Mesendoderm (in vitro differentiated cells): ENCODE results near the gene RRAS2.

ENCODE experiments used
- DNase-seq: peaks from one replicate; pipeline ENCODE4 v3.0.0; 2013
- H2AK5ac ChIP-seq: 2 replicates; pipeline ENCODE4 v1.6.1; 2013; ENCODE audit warnings: low read length, inconsistent platforms
- H2BK120ac ChIP-seq: 2 replicates; pipeline ENCODE4 v1.6.1; 2013; ENCODE audit warnings: low read depth, mild to moderate bottlenecking, low read length, moderate library complexity, mixed read lengths
- H2BK15ac ChIP-seq: replicated peaks from 2 replicates; pipeline ENCODE4 v1.6.1; 2013; ENCODE audit warnings: low read depth, mild to moderate bottlenecking, moderate library complexity
- H2BK5ac ChIP-seq: 2 replicates; pipeline ENCODE4 v1.6.1; 2013; ENCODE audit warnings: low read length, inconsistent platforms
- H3K18ac ChIP-seq: 2 replicates; pipeline ENCODE4 v1.6.1; 2013; ENCODE audit warnings: mild to moderate bottlenecking, low read length, mixed read lengths
- H3K23ac ChIP-seq: one replicate; pipeline ENCODE4 v1.6.1; 2013; ENCODE audit warnings: low read length
- H3K27ac ChIP-seq: 2 replicates; pipeline ENCODE4 v1.5.1; 2013; ENCODE audit warnings: low read depth, mild to moderate bottlenecking, inconsistent platforms, low read length, moderate library complexity
- H3K27me3 ChIP-seq: 2 replicates; pipeline ENCODE4 v1.6.1; 2013; ENCODE audit warnings: low read length, control low read depth, mild to moderate bottlenecking, inconsistent platforms; ENCODE audit not compliant: insufficient read depth, poor library complexity
- H3K36me3 ChIP-seq: 2 replicates; pipeline ENCODE4 v1.6.1; 2013; ENCODE audit warnings: low read length, inconsistent platforms; ENCODE audit not compliant: control insufficient read depth, insufficient read depth
- H3K4ac ChIP-seq: one replicate; pipeline ENCODE4 v1.6.1; 2013; ENCODE audit warnings: low read depth, mild to moderate bottlenecking, low read length, moderate library complexity
- H3K4me1 ChIP-seq: 2 replicates; pipeline ENCODE4 v1.6.1; 2013; ENCODE audit warnings: low read depth, low read length, inconsistent platforms; ENCODE audit not compliant: control insufficient read depth
- H3K4me2 ChIP-seq: 2 replicates; pipeline ENCODE4 v1.6.1; 2013; ENCODE audit warnings: low read length
- H3K4me3 ChIP-seq: 2 replicates; pipeline ENCODE4 v1.5.1; 2013; ENCODE audit warnings: mild to moderate bottlenecking, low read length
- H3K56ac ChIP-seq: one replicate; pipeline ENCODE4 v1.6.1; 2013; ENCODE audit warnings: low read length
- H3K79me1 ChIP-seq: 2 replicates; pipeline ENCODE4 v1.6.1; 2013; ENCODE audit warnings: low read length, inconsistent platforms
- H3K79me2 ChIP-seq: 2 replicates; pipeline ENCODE4 v1.6.1; 2013; ENCODE audit warnings: mild to moderate bottlenecking, low read length; ENCODE audit not compliant: control insufficient read depth, insufficient read depth
- H3K9ac ChIP-seq: 2 replicates; pipeline ENCODE4 v1.6.1; 2013; ENCODE audit warnings: low read length, inconsistent platforms
- H4K5ac ChIP-seq: one replicate; pipeline ENCODE4 v1.6.1; 2013; ENCODE audit warnings: low read length
- H4K8ac ChIP-seq: one replicate; pipeline ENCODE4 v1.6.1; 2013; ENCODE audit warnings: low read depth, mild to moderate bottlenecking, control low read depth, low read length, moderate library complexity
- WGBS: extraction: QIAGEN DNeasy Blood & Tissue Kit; methylation state at CpG from one replicate; pipeline ENCODE4 v1.1.7; 2013; ENCODE audit warnings: low lambda C conversion rate, missing lambda C conversion rate; ENCODE audit not compliant: insufficient coverage; ENCODE audit errors: extremely low coverage; 5-methylcytosine and 5-hydroxymethylcytosine counted together

RRAS2 gene

DNA sequence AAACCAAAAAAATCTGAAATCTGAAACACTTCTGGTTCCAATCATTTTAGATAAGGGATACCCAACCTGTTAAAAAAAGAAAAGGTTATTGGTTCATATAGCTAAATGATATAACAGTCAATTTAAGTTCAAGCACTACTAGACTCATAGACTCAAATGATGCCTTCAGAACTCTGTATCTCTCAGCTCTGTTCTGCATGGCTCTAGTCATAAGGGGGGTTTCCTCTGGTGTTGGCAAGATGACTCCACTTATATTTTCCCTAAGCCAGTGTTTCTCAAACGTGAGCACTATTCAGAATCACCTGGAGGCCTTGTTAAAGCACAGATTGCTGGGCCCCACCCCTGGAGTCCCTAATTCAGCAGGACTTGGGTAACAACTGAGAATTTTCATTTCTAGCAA is 11.5 kb upstream of the RRAS2 start:
- no peak overlapping the region for H3K9ac ChIP-seq
- no peak overlapping the region for H2BK120ac ChIP-seq
- no peaks in the 10 kb centered on the region for H3K27me3 ChIP-seq
- H3K27ac ChIP-seq, result no peak overlapping the region
- H2BK15ac ChIP-seq, result no peak overlapping the region
- H3K79me2 ChIP-seq, result no peaks in the 10 kb centered on the region
- H3K4me2 ChIP-seq, result no peak overlapping the region
- peak overlapping the region; percentile 16 for H3K4ac ChIP-seq
- H3K18ac ChIP-seq, result no peak overlapping the region
- H3K4me3 ChIP-seq, result no peak overlapping the region
- DNase-seq, result no peak
- peaks cover 6% of the 10 kb centered on the region for H3K4me1 ChIP-seq
- H2BK5ac ChIP-seq, result no peak overlapping the region
- WGBS, result no CpG with 5 or more reads among the region's 1 CpG
- H3K36me3 ChIP-seq, result no peaks in the 10 kb centered on the region
- H3K56ac ChIP-seq, result no peak overlapping the region
- H4K8ac ChIP-seq, result no peak overlapping the region
- H4K5ac ChIP-seq, result no peak overlapping the region
- no peak overlapping the region for H3K23ac ChIP-seq
- H2AK5ac ChIP-seq, result no peak overlapping the region
- no peaks in the 10 kb centered on the region for H3K79me1 ChIP-seq

DNA sequence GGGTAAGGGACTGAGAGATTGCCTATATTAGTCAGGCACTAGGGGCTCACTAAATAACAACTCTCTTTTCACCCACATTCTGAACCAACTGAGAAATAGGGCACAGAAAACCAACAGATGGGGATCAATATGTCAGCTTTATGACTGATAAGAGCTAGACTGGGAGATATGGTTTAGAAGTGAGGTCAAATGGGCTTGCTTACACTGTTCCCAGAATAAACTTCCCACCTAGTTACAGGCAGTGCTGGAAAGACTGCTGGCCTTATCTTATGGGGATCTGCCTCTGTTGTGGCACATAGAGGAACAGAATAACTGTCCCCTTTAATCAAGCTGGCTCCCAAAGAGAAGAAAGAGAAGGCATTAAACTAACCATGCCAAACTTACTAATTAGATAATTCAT is 10.6 kb upstream of the RRAS2 start:
- H2BK5ac ChIP-seq, result no peak overlapping the region
- H4K5ac ChIP-seq, result no peak overlapping the region
- H3K79me1 ChIP-seq, result no peaks in the 10 kb centered on the region
- no peak overlapping the region for H2AK5ac ChIP-seq
- H3K4me3 ChIP-seq, result no peak overlapping the region
- no peak overlapping the region for H3K23ac ChIP-seq
- no peak overlapping the region for H4K8ac ChIP-seq
- H2BK15ac ChIP-seq, result no peak overlapping the region
- no peak overlapping the region for H2BK120ac ChIP-seq
- no peak overlapping the region for H3K4ac ChIP-seq
- no peak overlapping the region for H3K27ac ChIP-seq
- peaks cover 6% of the 10 kb centered on the region for H3K4me1 ChIP-seq
- DNase-seq, result peak; percentile 40
- no peaks in the 10 kb centered on the region for H3K36me3 ChIP-seq
- no peak overlapping the region for H3K18ac ChIP-seq
- no peaks in the 10 kb centered on the region for H3K27me3 ChIP-seq
- H3K79me2 ChIP-seq, result no peaks in the 10 kb centered on the region
- H3K56ac ChIP-seq, result no peak overlapping the region
- H3K9ac ChIP-seq, result no peak overlapping the region
- no peak overlapping the region for H3K4me2 ChIP-seq

GRCh38 chr11:14366936-14367335 is 8.0 kb upstream of the RRAS2 start:
- no peaks in the 10 kb centered on the region for H3K79me2 ChIP-seq
- no peak overlapping the region for H3K23ac ChIP-seq
- no peak overlapping the region for H2BK15ac ChIP-seq
- H2BK120ac ChIP-seq, result no peak overlapping the region
- no peak overlapping the region for H3K4me2 ChIP-seq
- no peak overlapping the region for H3K27ac ChIP-seq
- H2BK5ac ChIP-seq, result no peak overlapping the region
- H4K8ac ChIP-seq, result no peak overlapping the region
- no peak overlapping the region for H2AK5ac ChIP-seq
- no peak overlapping the region for H3K9ac ChIP-seq
- H3K4me1 ChIP-seq, result peaks cover 4% of the 10 kb centered on the region
- H3K27me3 ChIP-seq, result no peaks in the 10 kb centered on the region
- H3K18ac ChIP-seq, result no peak overlapping the region
- H3K4me3 ChIP-seq, result no peak overlapping the region
- DNase-seq, result no peak
- H3K4ac ChIP-seq, result no peak overlapping the region
- no peak overlapping the region for H3K56ac ChIP-seq
- H3K36me3 ChIP-seq, result no peaks in the 10 kb centered on the region
- H4K5ac ChIP-seq, result no peak overlapping the region
- no peaks in the 10 kb centered on the region for H3K79me1 ChIP-seq

DNA sequence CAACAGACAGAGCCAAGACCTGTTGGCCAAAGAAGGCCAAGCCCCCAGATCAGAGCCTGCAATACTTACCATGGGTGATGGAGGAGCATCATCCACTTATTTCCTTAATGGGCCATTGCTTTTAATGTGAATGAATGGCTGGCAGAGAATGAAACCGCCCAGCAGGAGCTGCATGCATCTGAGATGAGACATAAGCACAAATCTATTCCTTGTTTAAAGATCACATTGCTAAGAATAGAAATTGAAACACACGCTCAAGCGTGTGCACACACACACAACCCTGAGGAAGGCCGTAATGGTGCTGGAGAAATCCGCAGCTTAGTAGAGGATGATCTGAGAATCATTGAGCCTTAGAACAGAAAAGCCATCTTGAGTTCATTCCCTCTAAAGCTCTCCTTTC is 5.3 kb upstream of the RRAS2 start:
- no peak overlapping the region for H3K4me3 ChIP-seq
- H3K4me2 ChIP-seq, result no peak overlapping the region
- no peak for DNase-seq
- no peak overlapping the region for H2BK5ac ChIP-seq
- no peak overlapping the region for H2AK5ac ChIP-seq
- H3K4me1 ChIP-seq, result peaks cover 5% of the 10 kb centered on the region
- H3K27ac ChIP-seq, result no peak overlapping the region
- H4K8ac ChIP-seq, result no peak overlapping the region
- WGBS, result no CpG with 5 or more reads among the region's 5 CpGs
- H3K56ac ChIP-seq, result no peak overlapping the region
- H3K4ac ChIP-seq, result no peak overlapping the region
- H3K36me3 ChIP-seq, result no peaks in the 10 kb centered on the region
- H3K18ac ChIP-seq, result no peak overlapping the region
- no peak overlapping the region for H3K23ac ChIP-seq
- peaks cover 2% of the 10 kb centered on the region for H3K79me2 ChIP-seq
- H2BK120ac ChIP-seq, result no peak overlapping the region
- H4K5ac ChIP-seq, result no peak overlapping the region
- no peak overlapping the region for H3K9ac ChIP-seq
- H3K79me1 ChIP-seq, result peaks cover 2% of the 10 kb centered on the region
- no peaks in the 10 kb centered on the region for H3K27me3 ChIP-seq
- H2BK15ac ChIP-seq, result no peak overlapping the region

GRCh38 chr11:14362611-14363010 is 3.6 kb upstream of the RRAS2 start:
- Histone ChIP-seq H4K5ac (no peak overlapping the region), H3K23ac (no peak overlapping the region), H2BK5ac (no peak overlapping the region), H2AK5ac (no peak overlapping the region), H3K27me3 (no peaks in the 10 kb centered on the region), H3K4ac (no peak overlapping the region), H2BK120ac (no peak overlapping the region), H3K79me2 (peaks cover 17% of the 10 kb centered on the region), H3K18ac (no peak overlapping the region), H2BK15ac (no peak overlapping the region), H3K9ac (no peak overlapping the region), H3K79me1 (peaks cover 3% of the 10 kb centered on the region), H3K27ac (no peak overlapping the region), H3K36me3 (no peaks in the 10 kb centered on the region), H3K4me2 (no peak overlapping the region), H4K8ac (no peak overlapping the region), H3K4me1 (peaks cover 5% of the 10 kb centered on the region), H3K56ac (no peak overlapping the region), H3K4me3 (no peak overlapping the region)
- no peak for DNase-seq
- WGBS, result no CpG with 5 or more reads among the region's 3 CpGs

- Histone ChIP-seq H2AK5ac (no peak overlapping the region), H3K23ac (no peak overlapping the region), H3K36me3 (no peaks in the 10 kb centered on the region), H3K18ac (no peak overlapping the region), H2BK120ac (no peak overlapping the region), H3K4me3 (no peak overlapping the region), H3K79me1 (peaks cover 3% of the 10 kb centered on the region), H2BK15ac (no peak overlapping the region), H2BK5ac (no peak overlapping the region), H3K4ac (no peak overlapping the region), H3K56ac (no peak overlapping the region), H4K5ac (no peak overlapping the region), H3K4me2 (no peak overlapping the region), H3K9ac (no peak overlapping the region), H3K79me2 (peaks cover 23% of the 10 kb centered on the region), H3K27ac (no peak overlapping the region), H4K8ac (no peak overlapping the region), H3K27me3 (no peaks in the 10 kb centered on the region), H3K4me1 (peaks cover 5% of the 10 kb centered on the region)
- DNase-seq, result no peak
Observed at GRCh38 chr11:14361951-14362350, 3.0 kb upstream of the RRAS2 start.
